GM12878 (cell line): Measurements from ENCODE around the gene ZFR. TPM values are rescaled to one million over a fixed set of nuclear protein-coding genes. Genes with fewer than 3 reads are reported as not detected.
"Not testable (repeated sequence)": the region's sequence is repeated elsewhere in the genome, so short reads cannot be mapped to it uniquely, and the experiment has no call there.

Experiments
- ATAC-seq: fragments of 200-7000 bp; cut with Tn5 transposase; 3 replicates; pipeline ENCODE4 v1.9.1; 2020; ENCODE audit warnings: mild to moderate bottlenecking, moderate library complexity
- BruUV-seq: library from RNA; stranded (reverse); fragments of 400-500 nt; replicated peaks from 2 replicates; lab custom pipeline; 2021; lab: Mats Ljungman, UMichigan
- CTCF ChIA-PET: fragments of 300-600 bp; sonication (Branson Sonifier 250); formaldehyde crosslinking; extraction: SDS; loops from one replicate; lab custom pipeline; 2021; ENCODE audit warnings: inconsistent platforms; lab: Yijun Ruan, JAX
- POLR2A ChIA-PET: fragments of 350-600 bp; formaldehyde crosslinking; extraction: SDS; loops from one replicate; lab custom pipeline; 2021; ENCODE audit warnings: inconsistent platforms; lab: Charles Lee
- RAD21 ChIA-PET: fragments of 300-600 bp; sonication (Branson Sonifier 250); formaldehyde crosslinking; loops from one replicate; lab custom pipeline; 2023; ENCODE audit warnings: antibody characterized with exemption; ENCODE audit not compliant: unreplicated experiment; lab: Charles Lee
- SMC1A ChIA-PET: fragments of 300-600 bp; sonication (Branson Sonifier 250); formaldehyde crosslinking; loops from one replicate; lab custom pipeline; 2023; ENCODE audit not compliant: unreplicated experiment, uncharacterized antibody; lab: Charles Lee
- DNase-seq: peaks from one replicate; pipeline ENCODE4 v3.0.0-alpha.2; 2011; ENCODE audit warnings: low read depth, low spot score
- FAIRE-seq: peaks from 3 replicates; lab custom pipeline; 2011; peaks lifted over from hg19 to GRCh38; lab: Jason Lieb, UNC
- H2AFZ ChIP-seq: 2 replicates; pipeline ENCODE4 v1.6.0; 2011; ENCODE audit warnings: low read depth, low read length, control low read depth; ENCODE audit not compliant: control insufficient read depth
- H3K27ac ChIP-seq: 2 replicates; pipeline ENCODE4 v1.5.1; 2011; ENCODE audit warnings: control low read depth; ENCODE audit not compliant: control insufficient read depth, insufficient read depth
- H3K27me3 ChIP-seq, 2 experiments: replicated peaks in 1 of 2; 2 replicates each; pipeline versions ENCODE4 v1.6.0 to v1.6.1; 2011; ENCODE audit warnings: low read length in 1 of 2; ENCODE audit not compliant: control insufficient read depth in 2 of 2, insufficient read depth in 2 of 2
- H3K36me3 ChIP-seq, 2 experiments: 2 replicates each; pipeline ENCODE4 v1.5.1; 2011; ENCODE audit warnings: low read length in 1 of 2; ENCODE audit not compliant: control insufficient read depth in 2 of 2, insufficient read depth in 2 of 2
- H3K4me1 ChIP-seq: 2 replicates; pipeline ENCODE4 v1.6.1; 2011; ENCODE audit warnings: mild to moderate bottlenecking, low read length, moderate library complexity, mixed read lengths; ENCODE audit not compliant: control insufficient read depth, insufficient read depth
- H3K4me2 ChIP-seq: 2 replicates; pipeline ENCODE4 v1.6.0; 2011; ENCODE audit warnings: control low read depth; ENCODE audit not compliant: control insufficient read depth, insufficient read depth
- H3K4me3 ChIP-seq: fragments of 200-600 bp; sonication (generic); 2 replicates; pipeline ENCODE4 v1.5.1; 2016
- H3K79me2 ChIP-seq: 2 replicates; pipeline ENCODE4 v1.6.0; 2011; ENCODE audit warnings: low read length; ENCODE audit not compliant: control insufficient read depth, insufficient read depth
- H3K9ac ChIP-seq: 2 replicates; pipeline ENCODE4 v1.8.0; 2011; ENCODE audit warnings: low read length, control low read depth, mixed read lengths; ENCODE audit not compliant: control insufficient read depth, insufficient read depth
- H3K9me3 ChIP-seq: replicated peaks from 3 replicates; pipeline ENCODE4 v1.5.1; 2011; ENCODE audit warnings: mild to moderate bottlenecking, low read length; ENCODE audit not compliant: control insufficient read depth, insufficient read depth
- H4K20me1 ChIP-seq: 2 replicates; pipeline ENCODE4 v1.6.0; 2011; ENCODE audit not compliant: control insufficient read depth, insufficient read depth
- CBFB ChIP-seq: IDR thresholded peaks from 2 replicates; pipeline ENCODE4 v1.6.1; 2016; ENCODE audit warnings: antibody characterized with exemption, low read depth
- ESRRA ChIP-seq: IDR thresholded peaks from 2 replicates; pipeline ENCODE4 v1.6.1; 2012; ENCODE audit warnings: mild to moderate bottlenecking, low read length, improper control_type of control experiment
- MAX ChIP-seq: IDR thresholded peaks from 2 replicates; pipeline ENCODE4 v1.6.1; 2012; ENCODE audit warnings: low read depth, low read length, improper control_type of control experiment
- NR2F1 ChIP-seq: fragments of 450-650 bp; conservative IDR thresholded peaks from 2 replicates; pipeline ENCODE4 v1.6.1; 2017; ENCODE audit warnings: mild to moderate bottlenecking
- RBBP5 ChIP-seq: fragments of 200-600 bp; sonication (generic); conservative IDR thresholded peaks from 2 replicates; pipeline ENCODE4 v1.6.1; 2016
- SRF ChIP-seq, 2 experiments: IDR thresholded peaks; 2 replicates each; pipeline ENCODE4 v1.6.1; 2011; ENCODE audit warnings: low read depth in 2 of 2, low read length in 2 of 2, mild to moderate bottlenecking in 1 of 2, moderate library complexity in 1 of 2
- STAT3 ChIP-seq: IDR thresholded peaks from 2 replicates; pipeline ENCODE4 v1.6.1; 2011; ENCODE audit warnings: low read depth, low read length, improper control_type of control experiment
- TAF1 ChIP-seq: IDR thresholded peaks from 2 replicates; pipeline ENCODE4 v1.6.1; 2011; ENCODE audit warnings: mild to moderate bottlenecking, low read depth, low read length, borderline replicate concordance
- TARDBP ChIP-seq: IDR thresholded peaks from 2 replicates; pipeline ENCODE4 v1.6.1; 2016; ENCODE audit warnings: borderline replicate concordance
- USF2 ChIP-seq: IDR thresholded peaks from 2 replicates; pipeline ENCODE4 v1.6.1; 2011; ENCODE audit warnings: low read depth, low read length, improper control_type of control experiment, borderline replicate concordance
- WRNIP1 ChIP-seq: IDR thresholded peaks from 2 replicates; pipeline ENCODE4 v1.6.1; 2011; ENCODE audit warnings: low read depth, low read length, improper control_type of control experiment, borderline replicate concordance
- WGBS: methylation state at CpG from one replicate; pipeline ENCODE4 v1.1.6; 2016; ENCODE audit warnings: low lambda C conversion rate; ENCODE audit not compliant: insufficient replicate concordance, insufficient coverage; ENCODE audit errors: missing lambda C conversion rate; 5-methylcytosine and 5-hydroxymethylcytosine counted together
- in situ Hi-C: fragments of 300-500 bp; cut with MboI; formaldehyde crosslinking; loops from 9 replicates; pipeline ENCODE4 v1.14.3; 2018; ENCODE audit warnings: mixed read lengths
- intact Hi-C: fragments of 100-400 bp; cut with micrococcal nuclease; formaldehyde crosslinking; loops from one replicate; pipeline ENCODE4 v1.14.2; 2022; ENCODE audit not compliant: unreplicated experiment
- polyA plus RNA-seq, 11 experiments: library from polyadenylated mRNA; depleted of rRNA in 4 of 11; unstranded in 6 of 11; stranded (reverse) in 5 of 11; fragments of >200 nt; fragmentation: Nextera tagmentation in 4 of 11; fragmentation: Illumina TruSeq in 1 of 11; extraction: Ambion mirVana in 4 of 11; extraction: Trizol in 1 of 11; gene quantifications; 1 replicate in 1 of 11; 2 replicates in 10 of 11; pipeline versions ENCODE4 v1.2.1 to v1.2.3, GENCODE V29; 2011 to 2016; ENCODE audit warnings: inconsistent platforms in 2 of 11, missing spikeins in 2 of 11, low read depth in 1 of 11
- total RNA-seq, 4 experiments: library from RNA; depleted of rRNA in 3 of 4; stranded (reverse); fragments of >200 nt in 3 of 4; fragmentation: Illumina TruSeq in 1 of 4; extraction: Trizol in 1 of 4; gene quantifications; 2 replicates each; pipeline versions ENCODE4 v1.2.1 to v1.2.3, GENCODE V29; 2013 to 2021
- TF ChIP-seq, protein P1 (sequence below): fragments of 450-650 bp; formaldehyde crosslinking; IDR thresholded peaks from 2 replicates; pipeline ENCODE4 v1.5.0; 2022; ENCODE audit warnings: mild to moderate bottlenecking, missing genetic modification characterization

ZFR gene
- total and polyA plus RNA-seq, 10 of the 15 experiments (the other 5 are each of a cell fraction or from before 2014, with no cell fraction given): 33.7 to 90.6 (median 72.9) TPM

- TF ChIP-seq MAX: no peak
- no peak for TF ChIP-seq TARDBP
Observed at GRCh38 chr5:32400401-32400800, 44.1 kb downstream of the ZFR start (continued).

GRCh38 chr5:32398754-32399153 lies 45.8 kb downstream of the ZFR start:
- DNase-seq, POLR2A ChIA-PET, ATAC-seq, FAIRE-seq, H3K4me2 ChIP-seq, H3K4me3 ChIP-seq, H3K4me1 ChIP-seq, H3K9me3 ChIP-seq, in situ Hi-C loops, H3K27me3 ChIP-seq, H4K20me1 ChIP-seq, H3K9ac ChIP-seq, H3K79me2 ChIP-seq, intact Hi-C loops, H3K27ac ChIP-seq, H2AFZ ChIP-seq, BruUV-seq: not testable (repeated sequence)
- 96% methylated on average over 10 of the region's 10 CpGs for WGBS
- ChIA-PET RAD21 (interaction anchor here (0.6 to 1.0 kb wide), 3 partner anchors 22 to 199 kb away, joined by 3 to 5 read pairs (median 3); no protein-coding TSS in a partner anchor), SMC1A (interaction anchor here (0.7 to 3.1 kb wide), 4 partner anchors 8 to 37 kb away, joined by 3 to 11 read pairs (median 4); no protein-coding TSS in a partner anchor), CTCF (interaction anchor here (1.1 to 2.4 kb wide), 4 partner anchors 8 to 166 kb away, joined by 3 to 8 read pairs (median 4); no protein-coding TSS in a partner anchor)
- H3K36me3 ChIP-seq: peaks cover 9 to 40% of the 10 kb centered on the region in 2 experiments

GRCh38 chr5:32394981-32395380 lies 49.6 kb downstream of the ZFR start:
- Histone ChIP-seq H4K20me1 (no peaks in the 10 kb centered on the region), H3K9ac (no peak overlapping the region), H3K36me3 (peaks cover 6 to 47% of the 10 kb centered on the region in 2 experiments), H3K4me2 (no peak overlapping the region), H2AFZ (no peak overlapping the region), H3K27ac (no peak overlapping the region), H3K9me3 (no peaks in the 10 kb centered on the region), H3K27me3 (no peaks in the 10 kb centered on the region), H3K79me2 (no peaks in the 10 kb centered on the region), H3K4me1 (no peaks in the 10 kb centered on the region), H3K4me3 (no peak overlapping the region)
- no TSS peak for BruUV-seq
- POLR2A ChIA-PET: no interaction called here
- RAD21 ChIA-PET: no interaction called here
- CTCF ChIA-PET: no interaction called here
- ATAC-seq (no peak), DNase-seq (no peak), FAIRE-seq (no peak)
- SMC1A ChIA-PET: interaction anchor here (0.6 kb wide), 1 partner anchor 27 kb away, joined by 3 read pairs; no protein-coding TSS in a partner anchor
- WGBS: 97% methylated on average over 4 of the region's 4 CpGs
- in situ Hi-C loops: no loop called here
- intact Hi-C loops: no loop called here
- TF ChIP-seq RBBP5 (no peak), STAT3 (no peak), WRNIP1 (no peak), SRF (IDR thresholded peaks at IDR 0.05; ENCODE audit: low read depth in 2 of 2, low read length in 2 of 2) (no peak), TAF1 (no peak), ESRRA (no peak), CBFB (no peak), NR2F1 (no peak), USF2 (no peak)
- TF ChIP-seq, protein P1, sequence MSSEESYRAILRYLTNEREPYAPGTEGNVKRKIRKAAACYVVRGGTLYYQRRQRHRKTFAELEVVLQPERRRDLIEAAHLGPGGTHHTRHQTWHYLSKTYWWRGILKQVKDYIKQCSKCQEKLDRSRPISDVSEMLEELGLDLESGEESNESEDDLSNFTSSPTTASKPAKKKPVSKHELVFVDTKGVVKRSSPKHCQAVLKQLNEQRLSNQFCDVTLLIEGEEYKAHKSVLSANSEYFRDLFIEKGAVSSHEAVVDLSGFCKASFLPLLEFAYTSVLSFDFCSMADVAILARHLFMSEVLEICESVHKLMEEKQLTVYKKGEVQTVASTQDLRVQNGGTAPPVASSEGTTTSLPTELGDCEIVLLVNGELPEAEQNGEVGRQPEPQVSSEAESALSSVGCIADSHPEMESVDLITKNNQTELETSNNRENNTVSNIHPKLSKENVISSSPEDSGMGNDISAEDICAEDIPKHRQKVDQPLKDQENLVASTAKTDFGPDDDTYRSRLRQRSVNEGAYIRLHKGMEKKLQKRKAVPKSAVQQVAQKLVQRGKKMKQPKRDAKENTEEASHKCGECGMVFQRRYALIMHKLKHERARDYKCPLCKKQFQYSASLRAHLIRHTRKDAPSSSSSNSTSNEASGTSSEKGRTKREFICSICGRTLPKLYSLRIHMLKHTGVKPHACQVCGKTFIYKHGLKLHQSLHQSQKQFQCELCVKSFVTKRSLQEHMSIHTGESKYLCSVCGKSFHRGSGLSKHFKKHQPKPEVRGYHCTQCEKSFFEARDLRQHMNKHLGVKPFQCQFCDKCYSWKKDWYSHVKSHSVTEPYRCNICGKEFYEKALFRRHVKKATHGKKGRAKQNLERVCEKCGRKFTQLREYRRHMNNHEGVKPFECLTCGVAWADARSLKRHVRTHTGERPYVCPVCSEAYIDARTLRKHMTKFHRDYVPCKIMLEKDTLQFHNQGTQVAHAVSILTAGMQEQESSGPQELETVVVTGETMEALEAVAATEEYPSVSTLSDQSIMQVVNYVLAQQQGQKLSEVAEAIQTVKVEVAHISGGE (CRISPR knock-in tag): no peak
